Spleen (tissue), 7 donors: ENCODE measurements around the gene CCDC149.

Source experiments
- POLR2A ChIP-seq, 3 donors: fragments of 450-650 bp; IDR thresholded peaks; one replicate each; pipeline ENCODE4 v1.5.1; 2017; ENCODE audit warnings: antibody characterized with exemption in 3 of 3, mild to moderate bottlenecking in 1 of 3
- POLR2AphosphoS5 ChIP-seq, 3 donors: sonication (generic); formaldehyde crosslinking; IDR thresholded peaks; one replicate each; pipeline ENCODE4 v1.5.1; 2017; ENCODE audit warnings: antibody characterized with exemption in 3 of 3
- TF ChIP-seq, protein P1 (sequence below), 11 experiments: fragments of 200-600 bp in 7 of 11; fragments of 450-650 bp in 4 of 11; sonication (generic) in 4 of 11; IDR thresholded peaks in 8 of 11; conservative IDR thresholded peaks in 3 of 11; 1 replicate in 7 of 11; 2 replicates in 4 of 11; pipeline versions ENCODE4 v1.4.0 to v1.8.0; 2016 to 2021; ENCODE audit warnings: antibody characterized with exemption in 11 of 11, inconsistent platforms in 4 of 11, mild to moderate bottlenecking in 1 of 11
- donor health status: DM: no; HTN: no; CAD: no; lungs with moderate emphysema.
- donor health status: DM: no; HTN: no; CAD: no.
- donor health status: DM: no; HTN: no; CAD: no.

DNA sequence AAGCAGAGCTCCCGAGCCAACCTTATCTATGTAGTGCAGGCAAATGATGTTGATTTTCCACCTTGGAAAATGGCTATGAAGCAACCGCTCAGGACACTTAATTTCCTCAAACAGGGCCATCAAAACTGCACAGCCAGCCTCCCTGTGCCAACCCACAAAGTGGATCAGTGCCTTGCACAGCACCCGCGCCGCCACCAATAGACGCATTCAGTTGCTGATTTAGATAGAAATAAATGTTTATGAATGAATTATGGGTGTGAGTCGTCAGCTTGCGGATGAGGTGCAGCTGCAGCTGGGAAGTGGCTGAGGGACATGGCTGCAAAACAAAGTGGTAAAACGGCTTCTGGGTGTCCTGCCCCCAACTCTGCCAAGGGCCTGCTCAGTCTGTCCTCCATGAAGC is 70.5 kb downstream of the CCDC149 start:
- TF ChIP-seq POLR2AphosphoS5 (IDR thresholded peaks at IDR 0.05): no peak
- TF ChIP-seq, protein P1, sequence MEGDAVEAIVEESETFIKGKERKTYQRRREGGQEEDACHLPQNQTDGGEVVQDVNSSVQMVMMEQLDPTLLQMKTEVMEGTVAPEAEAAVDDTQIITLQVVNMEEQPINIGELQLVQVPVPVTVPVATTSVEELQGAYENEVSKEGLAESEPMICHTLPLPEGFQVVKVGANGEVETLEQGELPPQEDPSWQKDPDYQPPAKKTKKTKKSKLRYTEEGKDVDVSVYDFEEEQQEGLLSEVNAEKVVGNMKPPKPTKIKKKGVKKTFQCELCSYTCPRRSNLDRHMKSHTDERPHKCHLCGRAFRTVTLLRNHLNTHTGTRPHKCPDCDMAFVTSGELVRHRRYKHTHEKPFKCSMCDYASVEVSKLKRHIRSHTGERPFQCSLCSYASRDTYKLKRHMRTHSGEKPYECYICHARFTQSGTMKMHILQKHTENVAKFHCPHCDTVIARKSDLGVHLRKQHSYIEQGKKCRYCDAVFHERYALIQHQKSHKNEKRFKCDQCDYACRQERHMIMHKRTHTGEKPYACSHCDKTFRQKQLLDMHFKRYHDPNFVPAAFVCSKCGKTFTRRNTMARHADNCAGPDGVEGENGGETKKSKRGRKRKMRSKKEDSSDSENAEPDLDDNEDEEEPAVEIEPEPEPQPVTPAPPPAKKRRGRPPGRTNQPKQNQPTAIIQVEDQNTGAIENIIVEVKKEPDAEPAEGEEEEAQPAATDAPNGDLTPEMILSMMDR (IDR thresholded peaks at IDR 0.05 in 8 of 11, conservative IDR thresholded peaks at IDR 0.05 in 3 of 11): no peak
- TF ChIP-seq POLR2A (IDR thresholded peaks at IDR 0.05): no peak
